Heart right ventricle (tissue), 16 donors: ENCODE results near the gene MRRF. TPM values are rescaled to one million over a fixed set of nuclear protein-coding genes. Genes with fewer than 3 reads are reported as not detected.
A peak's percentile ranks its signal among the peaks of the same experiment; 100 is the strongest.

Source experiments
- ATAC-seq, 8 donors: fragments of 200-7000 bp; cut with Tn5 transposase; one replicate each; pipeline ENCODE4 v1.9.1; 2020; ENCODE audit warnings: mild to moderate bottlenecking in 8 of 8, moderate library complexity in 8 of 8, moderate number of reproducible peaks in 1 of 8
- DNase-seq, 2 donors: peaks; one replicate each; pipeline ENCODE4 v3.0.0-alpha.2; 2020
- H3K27ac ChIP-seq, 10 donors: fragments of 200-600 bp; sonication (generic) in 2 of 10; one replicate each; pipeline versions ENCODE4 v1.5.0 to v1.8.0; 2020 to 2022; ENCODE audit warnings: mild to moderate bottlenecking in 3 of 10
- H3K27me3 ChIP-seq, 7 donors: fragments of 200-600 bp; one replicate each; pipeline ENCODE4 v1.8.0; 2021 to 2022; ENCODE audit warnings: mild to moderate bottlenecking in 2 of 7
- H3K36me3 ChIP-seq, 9 donors: fragments of 200-600 bp; sonication (generic) in 1 of 9; one replicate each; pipeline versions ENCODE4 v1.5.0 to v1.8.0; 2020 to 2022; ENCODE audit warnings: mild to moderate bottlenecking in 2 of 9
- H3K4me1 ChIP-seq, 9 donors: fragments of 200-600 bp; sonication (generic) in 1 of 9; one replicate each; pipeline versions ENCODE4 v1.5.0 to v1.8.0; 2020 to 2022; ENCODE audit warnings: mild to moderate bottlenecking in 4 of 9
- H3K4me3 ChIP-seq, 10 donors: fragments of 200-600 bp; sonication (generic) in 2 of 10; one replicate each; pipeline versions ENCODE4 v1.5.0 to v1.8.0; 2020 to 2022; ENCODE audit warnings: mild to moderate bottlenecking in 7 of 10, moderate library complexity in 2 of 10
- H3K9me3 ChIP-seq, 11 donors: fragments of 200-600 bp in 10 of 11; sonication (generic) in 2 of 11; one replicate each; pipeline versions ENCODE4 v1.5.0 to v1.8.0; 2013 to 2022; ENCODE audit warnings: mild to moderate bottlenecking in 2 of 11, control low read depth in 1 of 11, moderate library complexity in 1 of 11
- WGBS, 2 donors: extraction: QIAGEN DNeasy Blood & Tissue Kit; methylation state at CpG; one replicate each; pipeline ENCODE4 v1.1.7; 2013; ENCODE audit warnings: inconsistent platforms in 1 of 2; 5-methylcytosine and 5-hydroxymethylcytosine counted together
- intact Hi-C, 10 donors: fragments of 100-400 bp; cut with DNase I; formaldehyde crosslinking; loops; one replicate each; pipeline versions ENCODE4 v1.11.1 to v1.14.2; 2022
- polyA plus RNA-seq, 2 donors: library from polyadenylated mRNA; stranded (reverse); fragments of 200-250 nt; gene quantifications; one replicate each; pipeline ENCODE4 v1.2.3, GENCODE V29; 2013
- total RNA-seq, 10 donors: library from RNA; stranded (reverse); fragmentation: NEBNext Ultra II Directional in 3 of 10; extraction: Animal tissue kit (Norgen Biotek cat#: 25700) in 3 of 10; gene quantifications; one replicate each; pipeline versions ENCODE4 v1.2.1 to v1.2.4, GENCODE V29; 2021 to 2023
- TF ChIP-seq, protein P1 (sequence below), 9 donors: fragments of 200-600 bp; sonication (generic) in 2 of 9; IDR thresholded peaks; one replicate each; pipeline versions ENCODE4 v1.5.0 to v1.8.0; 2021 to 2022; ENCODE audit warnings: antibody characterized with exemption in 9 of 9, mild to moderate bottlenecking in 5 of 9, moderate library complexity in 1 of 9
- donor health status: Arrhythmogenic right ventricular cardiomyopathy.
- donor health status: ischemic (EF 13 %, LVEDD 7.1; RV severe dilation, severe dysfunction).
- donor health status: healthy with polysubstance abuse.
- donor health status: DM: no; HTN: yes; CAD: no.
- donor health status: DM: no; HTN: no; CAD: no.
- donor health status: ischemic (EF 25% LVEDD 6.9; RV normal size, moderate dysfunction).
- donor health status: ischemic (EF 25% LVEDD 5.7; RV mildly dilated, moderate dysfunction).
- donor health status: healthy.
- donor health status: DM: yes; HTN: yes; CAD: no.
- donor health status: Ischemic cardiomyopathy.
- donor health status: ischemic (EF 35%, LVEDD 5.7; RV mildly dilated, moderate dysfunction).
- donor health status: nonischemic (EF 11% LVEDD 7.7; RV severe dilation, severe dysfunction).
- donor health status: DM: yes; HTN: yes; CAD: no.
- donor health status: PGD.
- donor health status: ischemic (EF 29% LVEDD 5.4; RV normal size, mild dysfunction).
- donor health status: nonischemic (EF 23%, LVEDD 6.1; RV moderate dilation, normal function).

The MRRF gene
- total and polyA plus RNA-seq, 12 donors = 30.3 to 45.9 (median 37.8) TPM

DNA sequence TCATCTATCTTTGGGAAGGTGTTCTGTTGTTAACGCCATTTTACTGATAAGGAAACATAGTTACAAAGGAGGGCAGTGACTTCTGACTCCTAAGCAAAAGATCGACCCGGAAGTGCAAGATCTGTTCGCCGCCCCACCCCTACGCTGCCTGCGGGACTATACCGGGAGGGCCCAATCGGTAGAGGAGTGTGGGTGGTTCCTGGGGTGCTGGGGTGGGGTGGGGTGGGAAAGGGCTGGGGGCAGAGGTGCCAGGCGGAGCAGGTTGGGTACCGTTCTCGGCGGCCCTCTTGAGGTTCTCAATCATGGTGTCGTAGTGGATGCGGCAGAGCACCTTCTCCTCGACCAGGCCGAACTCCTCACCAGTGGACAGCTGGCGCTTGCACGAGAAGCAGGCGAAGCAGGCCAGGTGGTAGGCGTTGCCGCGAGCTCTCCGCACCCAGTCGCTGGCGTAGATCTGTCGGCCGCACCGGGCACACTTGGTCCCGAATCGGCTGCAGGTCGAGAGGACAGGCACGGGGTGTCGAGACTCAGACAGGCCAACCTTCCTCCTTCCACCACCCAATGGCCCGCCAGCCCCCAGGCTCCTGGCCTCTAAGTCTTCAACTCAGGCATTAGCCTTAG, 47.8 kb upstream of the MRRF start:
- H3K27ac ChIP-seq = no peak overlapping the region
- DNase-seq = no peak
- TF ChIP-seq, protein P1, sequence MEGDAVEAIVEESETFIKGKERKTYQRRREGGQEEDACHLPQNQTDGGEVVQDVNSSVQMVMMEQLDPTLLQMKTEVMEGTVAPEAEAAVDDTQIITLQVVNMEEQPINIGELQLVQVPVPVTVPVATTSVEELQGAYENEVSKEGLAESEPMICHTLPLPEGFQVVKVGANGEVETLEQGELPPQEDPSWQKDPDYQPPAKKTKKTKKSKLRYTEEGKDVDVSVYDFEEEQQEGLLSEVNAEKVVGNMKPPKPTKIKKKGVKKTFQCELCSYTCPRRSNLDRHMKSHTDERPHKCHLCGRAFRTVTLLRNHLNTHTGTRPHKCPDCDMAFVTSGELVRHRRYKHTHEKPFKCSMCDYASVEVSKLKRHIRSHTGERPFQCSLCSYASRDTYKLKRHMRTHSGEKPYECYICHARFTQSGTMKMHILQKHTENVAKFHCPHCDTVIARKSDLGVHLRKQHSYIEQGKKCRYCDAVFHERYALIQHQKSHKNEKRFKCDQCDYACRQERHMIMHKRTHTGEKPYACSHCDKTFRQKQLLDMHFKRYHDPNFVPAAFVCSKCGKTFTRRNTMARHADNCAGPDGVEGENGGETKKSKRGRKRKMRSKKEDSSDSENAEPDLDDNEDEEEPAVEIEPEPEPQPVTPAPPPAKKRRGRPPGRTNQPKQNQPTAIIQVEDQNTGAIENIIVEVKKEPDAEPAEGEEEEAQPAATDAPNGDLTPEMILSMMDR (IDR thresholded peaks at IDR 0.05) = no peak
- intact Hi-C loops = no loop called here
- ATAC-seq = no peak
- no peak overlapping the region for H3K4me3 ChIP-seq
- 36 to 53% methylated on average over 35 of the region's 35 CpGs for WGBS, 2 donors
- peaks cover 0 to 5% (median 0%) of the 10 kb centered on the region in 9 donors for H3K36me3 ChIP-seq
- H3K4me1 ChIP-seq = peaks cover 10 to 57% (median 34%) of the 10 kb centered on the region in 9 donors
- H3K9me3 ChIP-seq = no peaks in the 10 kb centered on the region
- peaks cover 23 to 100% (median 93%) of the 10 kb centered on the region in 7 donors for H3K27me3 ChIP-seq

DNA sequence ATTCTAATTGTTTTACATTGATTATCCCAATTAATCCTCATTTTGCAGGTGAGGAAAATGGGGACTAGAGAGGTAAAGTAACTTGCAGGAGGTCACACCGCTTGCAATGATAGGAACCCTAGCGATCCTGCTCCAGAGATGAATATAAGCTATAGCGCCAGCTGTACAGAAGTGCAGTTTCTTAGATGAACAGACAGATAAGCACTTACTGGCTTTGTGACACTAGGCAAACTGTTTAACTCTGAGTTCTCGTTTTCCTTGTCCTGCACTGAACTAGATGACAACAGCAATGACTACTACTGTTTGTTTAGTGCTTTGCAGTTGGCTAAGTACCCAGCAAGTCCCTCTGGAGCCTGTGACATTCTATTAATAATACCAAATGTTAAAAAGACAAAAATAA, 47.0 kb upstream of the MRRF start:
- H3K4me1 ChIP-seq = peaks cover 10 to 60% (median 35%) of the 10 kb centered on the region in 9 donors
- H3K4me3 ChIP-seq = no peak overlapping the region
- 47 to 51% methylated on average over 4 of the region's 4 CpGs for WGBS, 2 donors
- H3K27me3 ChIP-seq = peaks cover 25 to 100% (median 97%) of the 10 kb centered on the region in 7 donors
- intact Hi-C loops = no loop called here
- H3K36me3 ChIP-seq = peaks cover 0 to 5% (median 0%) of the 10 kb centered on the region in 9 donors
- no peak overlapping the region for H3K27ac ChIP-seq
- ATAC-seq (no peak), DNase-seq (no peak)
- H3K9me3 ChIP-seq = no peaks in the 10 kb centered on the region
- TF ChIP-seq, protein P1 (IDR thresholded peaks at IDR 0.05) = no peak

DNA sequence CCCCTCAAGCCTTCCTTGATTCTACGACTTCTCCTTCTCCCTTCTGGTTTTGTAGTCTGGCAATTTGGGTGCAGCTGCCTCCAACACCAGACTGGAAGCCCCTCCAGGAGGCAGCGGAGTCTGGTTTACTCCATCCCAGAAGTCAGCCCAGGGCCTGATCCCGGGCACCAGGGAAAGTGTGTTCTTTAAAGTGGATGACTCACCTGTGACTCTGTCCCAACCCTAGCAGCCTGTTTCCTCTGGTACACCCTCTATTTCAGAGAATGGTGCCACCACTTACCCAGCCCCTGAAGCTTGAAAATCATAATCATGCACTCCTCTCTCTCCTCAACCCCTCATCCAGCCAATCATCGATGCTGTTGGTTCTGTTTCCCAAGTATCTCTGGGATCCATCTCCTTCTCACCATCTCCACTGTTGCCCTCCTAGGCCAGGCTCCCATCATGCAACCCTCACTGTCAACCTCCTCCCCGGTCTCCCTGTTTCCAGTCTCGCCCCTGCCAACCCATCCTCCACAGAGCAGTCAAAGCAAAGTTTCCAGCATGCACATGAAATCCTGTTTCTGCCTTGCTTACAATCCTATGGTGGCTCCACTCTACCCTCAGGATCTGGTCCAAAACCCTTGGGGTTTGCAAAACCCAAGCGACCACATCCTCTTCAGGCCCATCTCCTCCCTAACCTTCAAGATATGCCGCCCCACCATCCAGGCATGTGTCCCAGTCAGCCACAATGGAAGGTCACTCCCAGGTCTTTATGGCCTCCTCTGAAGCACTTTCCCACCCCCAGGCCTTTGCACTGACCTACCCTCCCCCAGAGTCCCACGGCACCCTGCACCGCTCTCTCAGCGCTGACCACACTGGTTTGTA, 46.4 kb upstream of the MRRF start:
- DNase-seq = no peak
- Histone ChIP-seq H3K9me3 (no peaks in the 10 kb centered on the region), H3K4me3 (peak overlapping the region in 3 of 10 donors; percentile 16 to 43 (median 30)), H3K27ac (no peak overlapping the region), H3K36me3 (peaks cover 0 to 5% (median 0%) of the 10 kb centered on the region in 9 donors), H3K4me1 (peaks cover 10 to 65% (median 38%) of the 10 kb centered on the region in 9 donors), H3K27me3 (peaks cover 25 to 100% (median 96%) of the 10 kb centered on the region in 7 donors)
- peak in 1 of 8 donors; percentile 10 for ATAC-seq
- 45 to 50% methylated on average over 11 of the region's 11 CpGs for WGBS, 2 donors
- intact Hi-C loops = no loop called here
- TF ChIP-seq, protein P1 (IDR thresholded peaks at IDR 0.05) = no peak
